GM21717 (cell line): ENCODE data around the gene HOXC6.

Source experiments
- ATAC-seq: cut with Tn5 transposase; IDR thresholded peaks from one replicate; pipeline ENCODE4 v1.9.1; 2021; ENCODE audit warnings: mild to moderate bottlenecking, moderate library complexity; ENCODE audit not compliant: unreplicated experiment

Gene HOXC6

GRCh38 chr12:53989227-53990113 is 38.8 kb upstream of the HOXC6 start:
- no peak for ATAC-seq

GRCh38 chr12:53990311-53991076 is 37.7 kb upstream of the HOXC6 start:
- no peak for ATAC-seq

- no peak for ATAC-seq
Measured at GRCh38 chr12:53991077-53991460, 37.2 kb upstream of the HOXC6 start.

GRCh38 chr12:53992377-53992889 is 35.8 kb upstream of the HOXC6 start:
- no peak for ATAC-seq

GRCh38 chr12:53993162-53994008 is 34.9 kb upstream of the HOXC6 start:
- no peak for ATAC-seq

- ATAC-seq, result no peak
Measured at GRCh38 chr12:53994009-53994263, 34.3 kb upstream of the HOXC6 start.

- ATAC-seq, result no peak
Measured at GRCh38 chr12:53994264-53995001, 33.8 kb upstream of the HOXC6 start.

- no peak for ATAC-seq
Measured at GRCh38 chr12:53995002-53995377, 33.2 kb upstream of the HOXC6 start.

- ATAC-seq, result no peak
Measured at GRCh38 chr12:53995378-53996239, 32.6 kb upstream of the HOXC6 start.

- ATAC-seq, result no peak
Measured at GRCh38 chr12:53996240-53997203, 31.7 kb upstream of the HOXC6 start.

GRCh38 chr12:53997204-53998109 is 30.8 kb upstream of the HOXC6 start:
- ATAC-seq, result no peak

- ATAC-seq, result no peak
Measured at GRCh38 chr12:53998110-53998899, 29.9 kb upstream of the HOXC6 start.

- ATAC-seq, result no peak
Measured at GRCh38 chr12:53998900-53999236, 29.4 kb upstream of the HOXC6 start.

- ATAC-seq, result no peak
Measured at GRCh38 chr12:53999559-54000115, 28.6 kb upstream of the HOXC6 start.

GRCh38 chr12:54000116-54001114 is 27.8 kb upstream of the HOXC6 start, which contains the start of gene HOXC9:
HOXC9 (plus strand) TSS chr12:54000161; CDS start chr12:54000189, 28 bp downstream.
- no peak for ATAC-seq
